Sigmoid colon (tissue), 7 donors: ENCODE results near the gene HAX1. TPM values are rescaled to one million over a fixed set of nuclear protein-coding genes. Genes with fewer than 3 reads are reported as not detected.
"Not testable (repeated sequence)": the region's sequence is repeated elsewhere in the genome, so short reads cannot be mapped to it uniquely, and the experiment has no call there.

Experiments used
- DNase-seq: peaks from one replicate; pipeline ENCODE4 v3.0.0-alpha.2; 2019
- H3K27ac ChIP-seq, 4 donors: fragments of 200-600 bp; sonication (generic); one replicate each; pipeline ENCODE4 v1.5.1; 2016 to 2019; ENCODE audit warnings: mild to moderate bottlenecking in 1 of 4
- H3K27me3 ChIP-seq, 3 donors: fragments of 200-600 bp; sonication (generic); one replicate each; pipeline ENCODE4 v1.5.1; 2019; ENCODE audit warnings: mild to moderate bottlenecking in 1 of 3
- H3K36me3 ChIP-seq, 4 donors: fragments of 200-600 bp; sonication (generic); one replicate each; pipeline ENCODE4 v1.5.1; 2016 to 2019
- H3K4me1 ChIP-seq, 4 donors: fragments of 200-600 bp; sonication (generic); one replicate each; pipeline ENCODE4 v1.5.1; 2017 to 2019
- H3K4me3 ChIP-seq, 4 donors: fragments of 200-600 bp; sonication (generic); one replicate each; pipeline ENCODE4 v1.5.1; 2017 to 2019; ENCODE audit warnings: mild to moderate bottlenecking in 2 of 4, moderate library complexity in 1 of 4
- H3K9me3 ChIP-seq, 4 donors: fragments of 200-600 bp in 3 of 4; sonication (generic) in 3 of 4; one replicate each; pipeline versions ENCODE4 v1.5.1 to v1.6.1; 2013 to 2019
- CTCF ChIP-seq, 4 experiments: fragments of 450-650 bp in 3 of 4; fragments of 200-600 bp in 1 of 4; IDR thresholded peaks; one replicate each; pipeline ENCODE4 v1.5.1; 2016 to 2019; ENCODE audit warnings: antibody characterized with exemption in 4 of 4, mild to moderate bottlenecking in 3 of 4, moderate library complexity in 2 of 4
- EP300 ChIP-seq, 4 donors: sonication (generic); formaldehyde crosslinking; IDR thresholded peaks; one replicate each; pipeline ENCODE4 v1.6.1; 2017; ENCODE audit warnings: antibody characterized with exemption in 4 of 4
- POLR2A ChIP-seq, 2 donors: fragments of 450-650 bp; IDR thresholded peaks; one replicate each; pipeline ENCODE4 v1.6.1; 2016; ENCODE audit warnings: antibody characterized with exemption in 2 of 2, mild to moderate bottlenecking in 2 of 2, moderate library complexity in 2 of 2
- POLR2AphosphoS5 ChIP-seq, 4 donors: sonication (generic); formaldehyde crosslinking; IDR thresholded peaks; one replicate each; pipeline ENCODE4 v1.6.1; 2017; ENCODE audit warnings: antibody characterized with exemption in 4 of 4
- WGBS, 2 donors: extraction: QIAGEN DNeasy Blood & Tissue Kit; methylation state at CpG; one replicate each; pipeline ENCODE4 v1.1.7; 2013; 5-methylcytosine and 5-hydroxymethylcytosine counted together
- intact Hi-C: fragments of 100-400 bp; cut with DNase I; formaldehyde crosslinking; loops from one replicate; pipeline ENCODE4 v1.15.1; 2023
- polyA plus RNA-seq, 3 donors: library from polyadenylated mRNA; stranded (reverse); fragments of 200-250 nt; gene quantifications; one replicate each; pipeline ENCODE4 v1.2.3, GENCODE V29; 2013
- total RNA-seq, 4 donors: library from RNA; depleted of rRNA; stranded (reverse); fragments of >200 nt; gene quantifications; one replicate each; pipeline ENCODE4 v1.1.0, GENCODE V29; 2016
- donor health status: healthy with polysubstance abuse.
- donor health status: Bipolar disorder and iron deficiency.
- donor health status: healthy.

Gene HAX1
- total and polyA plus RNA-seq, 7 donors: 76.3 to 171 (median 105) TPM

- Histone ChIP-seq H3K27ac (no peak overlapping the region), H3K36me3 (no peaks in the 10 kb centered on the region), H3K4me1 (no peaks in the 10 kb centered on the region), H3K4me3 (no peak overlapping the region), H3K9me3 (no peaks in the 10 kb centered on the region), H3K27me3 (no peaks in the 10 kb centered on the region)
- DNase-seq: no peak
- 83 to 86% methylated on average over 10 of the region's 10 CpGs for WGBS, 2 donors
- no peak for TF ChIP-seq POLR2AphosphoS5 (IDR thresholded peaks at IDR 0.05)
- TF ChIP-seq CTCF (IDR thresholded peaks at IDR 0.05): no peak
- no peak for TF ChIP-seq EP300 (IDR thresholded peaks at IDR 0.05)
- no peak for TF ChIP-seq POLR2A (IDR thresholded peaks at IDR 0.05)
- intact Hi-C loops: no loop called here
These were observed 40.6 kb downstream of the HAX1 start for GRCh38 chr1:154313066-154313356.

GRCh38 chr1:154314226-154314625, 41.8 kb downstream of the HAX1 start:
- H3K4me1 ChIP-seq, H3K27ac ChIP-seq, DNase-seq, H3K4me3 ChIP-seq, intact Hi-C loops, H3K9me3 ChIP-seq, H3K36me3 ChIP-seq, H3K27me3 ChIP-seq: not testable (repeated sequence)
- 50 to 77% methylated on average over 3 of the region's 3 CpGs for WGBS, 2 donors

GRCh38 chr1:154316704-154317103, 44.3 kb downstream of the HAX1 start:
- Histone ChIP-seq H3K36me3 (no peaks in the 10 kb centered on the region), H3K9me3 (no peaks in the 10 kb centered on the region), H3K4me3 (no peak overlapping the region), H3K27me3 (no peaks in the 10 kb centered on the region), H3K27ac (no peak overlapping the region), H3K4me1 (no peaks in the 10 kb centered on the region)
- WGBS, 2 donors: 51 to 95% methylated on average over 1 of the region's 1 CpG
- DNase-seq: no peak
- intact Hi-C loops: no loop called here
- TF ChIP-seq CTCF (IDR thresholded peaks at IDR 0.05) (no peak), EP300 (IDR thresholded peaks at IDR 0.05) (no peak), POLR2AphosphoS5 (IDR thresholded peaks at IDR 0.05) (no peak), POLR2A (IDR thresholded peaks at IDR 0.05) (no peak)

- intact Hi-C loops: no loop called here
- WGBS, 2 donors: 72 to 79% methylated on average over 4 of the region's 4 CpGs
These were observed 46.0 kb downstream of the HAX1 start for GRCh38 chr1:154318386-154318785.

GRCh38 chr1:154320882-154321608, 48.6 kb downstream of the HAX1 start, which contains the start of gene AQP10:
Gene AQP10, plus strand, starts transcription at chr1:154321093. Its CDS starts 63 bp downstream, at chr1:154321156.
- intact Hi-C loops: loop anchor here (5.0 kb wide), 1 partner anchor 44 kb away; no protein-coding TSS in a partner anchor
- Histone ChIP-seq H3K27ac (no peak within 1 kb of the TSS), H3K36me3 (no peaks in the 10 kb centered on the region), H3K4me1 (peaks cover 0 to 13% (median 9%) of the 10 kb centered on the region in 4 donors), H3K4me3 (no peak within 1 kb of the TSS), H3K27me3 (no peaks in the 10 kb centered on the region), H3K9me3 (no peaks in the 10 kb centered on the region)
- 9 to 38% methylated on average over 9 of the region's 9 CpGs for WGBS, 2 donors
- no peak for DNase-seq
- no peak for TF ChIP-seq POLR2A (IDR thresholded peaks at IDR 0.05)
- no peak for TF ChIP-seq POLR2AphosphoS5 (IDR thresholded peaks at IDR 0.05)
- TF ChIP-seq CTCF (IDR thresholded peaks at IDR 0.05): no peak
- no peak for TF ChIP-seq EP300 (IDR thresholded peaks at IDR 0.05)

More at GRCh38 chr1:154318386-154318785, 46.0 kb downstream of the HAX1 start:
- H3K4me1 ChIP-seq: no peaks in the 10 kb centered on the region
- H3K36me3 ChIP-seq: no peaks in the 10 kb centered on the region
- H3K4me3 ChIP-seq: no peak overlapping the region
- TF ChIP-seq POLR2AphosphoS5 (IDR thresholded peaks at IDR 0.05) (no peak), EP300 (IDR thresholded peaks at IDR 0.05) (no peak), CTCF (IDR thresholded peaks at IDR 0.05) (no peak), POLR2A (IDR thresholded peaks at IDR 0.05) (no peak)
- DNase-seq: no peak
- no peaks in the 10 kb centered on the region for H3K9me3 ChIP-seq
- H3K27ac ChIP-seq: no peak overlapping the region
- no peaks in the 10 kb centered on the region for H3K27me3 ChIP-seq

- H3K9me3 ChIP-seq, H3K27ac ChIP-seq, DNase-seq, H3K36me3 ChIP-seq, H3K4me3 ChIP-seq, H3K27me3 ChIP-seq: not testable (repeated sequence)
- H3K4me1 ChIP-seq: peaks cover 0 to 19% (median 14%) of the 10 kb centered on the region in 4 donors
- intact Hi-C loops: loop anchor here (5.0 kb wide), 1 partner anchor 44 kb away; no protein-coding TSS in a partner anchor
These were observed 49.1 kb downstream of the HAX1 start for GRCh38 chr1:154321609-154321934.
